GM04503 (cell line): ENCODE measurements around the gene INIP.

Source experiments
- DNase-seq: peaks from one replicate; pipeline ENCODE4 v3.0.0-alpha.2; 2012; ENCODE audit warnings: low read depth

The INIP gene, protein sequence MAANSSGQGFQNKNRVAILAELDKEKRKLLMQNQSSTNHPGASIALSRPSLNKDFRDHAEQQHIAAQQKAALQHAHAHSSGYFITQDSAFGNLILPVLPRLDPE

DNA sequence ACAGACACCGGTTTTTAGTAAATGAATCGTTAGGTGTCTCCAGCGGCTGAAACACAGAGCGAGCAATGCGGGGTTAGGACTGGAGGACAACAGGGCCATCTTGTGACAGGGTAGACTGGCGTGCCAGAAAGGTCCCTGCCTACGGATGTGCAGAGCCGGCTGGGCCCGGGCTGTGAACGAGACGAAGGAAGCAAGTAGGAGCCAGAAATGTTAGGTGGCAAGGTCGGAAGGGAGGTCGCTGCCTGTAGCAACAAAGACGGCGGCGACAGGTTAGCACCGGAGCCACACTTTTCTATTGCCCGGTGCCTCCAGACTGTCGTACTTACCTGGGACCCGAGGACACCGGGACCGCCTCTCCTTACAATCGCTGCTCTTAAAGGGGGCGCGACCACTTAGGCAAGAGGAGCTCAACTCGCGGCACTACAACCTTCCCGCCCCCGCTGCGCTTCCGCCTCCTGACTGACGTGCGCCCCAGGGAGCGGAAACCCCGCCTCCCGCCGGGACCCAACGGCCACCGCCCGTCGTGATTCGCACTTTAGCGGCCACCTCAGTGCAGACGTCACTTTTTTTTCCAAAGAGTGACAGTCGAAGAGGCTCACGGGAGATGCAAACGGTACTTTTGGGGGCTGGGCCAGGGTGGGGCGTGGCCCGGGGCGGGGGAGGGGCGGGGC, at the start of gene INIP:
TSS of gene INIP (minus strand) at position 457 of the 671 bp plus-strand sequence. CDS start 1,632 bp downstream, outside the sequence.
- peak; percentile 77 for DNase-seq

DNA sequence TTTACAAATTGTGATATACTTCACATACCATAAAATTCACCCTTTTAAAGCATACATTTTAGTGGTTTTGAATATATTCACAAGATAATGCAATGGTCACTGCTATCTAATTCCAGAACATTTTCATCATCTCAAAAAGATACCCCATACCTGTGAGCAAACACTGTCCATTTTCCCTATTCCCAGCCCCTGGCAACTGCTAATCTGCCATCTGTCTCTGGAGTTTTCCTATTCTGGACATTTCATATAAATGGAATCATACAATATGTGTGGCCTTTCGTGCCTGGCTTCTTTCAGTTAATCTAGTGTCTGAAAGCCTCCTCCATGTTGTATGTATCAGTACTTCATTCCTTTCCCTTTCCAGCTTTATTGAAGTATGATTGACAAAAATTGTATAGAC, 47.4 kb upstream of the INIP start:
- no peak for DNase-seq

DNA sequence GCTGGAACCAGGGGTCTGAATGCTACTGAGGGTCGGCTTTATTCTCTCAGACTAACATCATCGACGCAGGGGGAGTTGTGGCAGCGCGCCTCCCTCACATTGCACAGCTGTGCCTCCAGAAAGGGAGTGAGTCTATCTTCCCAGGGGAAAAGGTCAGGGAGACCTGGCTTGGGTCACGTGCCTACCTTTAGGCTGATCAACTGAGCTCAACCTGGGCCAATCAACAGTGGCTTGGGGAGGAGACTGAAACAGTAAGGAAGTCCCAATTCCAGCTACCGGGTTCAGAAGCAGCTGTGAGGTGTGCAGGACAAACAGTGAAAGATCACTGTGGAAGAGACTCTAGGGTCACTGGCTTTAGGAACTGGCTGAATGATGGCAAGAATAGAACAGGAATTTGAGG, 46.9 kb upstream of the INIP start:
- DNase-seq: no peak

DNA sequence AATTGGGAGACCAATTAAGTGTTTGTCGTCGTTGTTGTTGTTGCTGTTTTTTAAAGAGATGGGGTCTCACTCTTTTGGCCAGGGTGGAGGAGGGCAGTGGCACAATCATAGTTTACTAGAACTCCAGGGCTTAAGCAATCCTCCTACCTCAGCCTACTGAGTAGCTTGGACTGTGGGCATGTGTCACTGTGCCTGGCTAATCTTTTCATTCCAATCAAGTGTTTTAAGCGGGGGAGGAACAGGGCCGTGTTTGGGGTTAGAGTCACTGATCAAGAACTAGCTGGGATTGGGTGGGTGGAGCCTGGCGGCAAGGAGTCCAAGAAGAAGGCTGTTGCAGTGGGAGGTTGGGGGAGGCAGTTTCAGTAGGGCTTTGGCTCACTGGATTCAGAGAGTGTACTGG, 46.4 kb upstream of the INIP start:
- peak; percentile 56 for DNase-seq

DNA sequence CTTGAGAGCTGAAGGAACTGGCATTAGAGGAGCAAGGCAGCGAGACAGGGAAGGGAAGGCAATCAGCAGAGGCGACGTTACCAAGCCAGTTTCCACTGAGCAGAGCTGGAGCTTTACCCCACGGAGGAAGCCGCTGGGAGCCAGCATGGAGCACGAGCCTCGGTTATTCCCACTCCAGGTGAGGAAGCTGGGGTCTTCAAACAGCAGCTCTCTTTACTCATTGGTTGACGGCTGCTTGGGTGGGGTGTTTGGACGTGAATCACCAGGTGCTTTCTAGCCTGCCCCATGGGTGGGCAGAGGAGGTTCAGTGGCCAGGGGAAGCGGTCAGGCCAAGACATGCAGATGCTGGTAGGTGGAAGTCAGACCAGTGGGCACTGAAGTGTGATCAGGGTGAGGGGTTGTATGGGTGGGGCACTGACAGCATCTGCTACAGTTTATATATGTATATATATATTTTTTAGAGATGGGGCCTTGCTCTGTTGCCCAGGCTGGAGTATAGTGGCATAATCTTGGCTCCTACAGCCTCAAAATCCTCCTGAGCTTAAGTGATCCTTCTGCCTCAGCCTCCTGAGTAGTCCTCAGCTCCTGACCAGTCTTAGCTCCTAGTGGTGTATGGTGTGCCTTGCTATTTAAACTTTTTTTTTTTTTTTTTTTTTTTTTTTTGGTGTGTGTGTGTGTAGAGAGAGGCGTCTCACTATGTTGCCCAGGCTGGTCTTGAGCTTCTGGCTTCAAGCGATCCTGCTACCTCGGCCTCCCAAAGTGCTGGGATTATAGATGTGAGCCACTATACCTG, 45.0 kb upstream of the INIP start:
- no peak for DNase-seq

DNA sequence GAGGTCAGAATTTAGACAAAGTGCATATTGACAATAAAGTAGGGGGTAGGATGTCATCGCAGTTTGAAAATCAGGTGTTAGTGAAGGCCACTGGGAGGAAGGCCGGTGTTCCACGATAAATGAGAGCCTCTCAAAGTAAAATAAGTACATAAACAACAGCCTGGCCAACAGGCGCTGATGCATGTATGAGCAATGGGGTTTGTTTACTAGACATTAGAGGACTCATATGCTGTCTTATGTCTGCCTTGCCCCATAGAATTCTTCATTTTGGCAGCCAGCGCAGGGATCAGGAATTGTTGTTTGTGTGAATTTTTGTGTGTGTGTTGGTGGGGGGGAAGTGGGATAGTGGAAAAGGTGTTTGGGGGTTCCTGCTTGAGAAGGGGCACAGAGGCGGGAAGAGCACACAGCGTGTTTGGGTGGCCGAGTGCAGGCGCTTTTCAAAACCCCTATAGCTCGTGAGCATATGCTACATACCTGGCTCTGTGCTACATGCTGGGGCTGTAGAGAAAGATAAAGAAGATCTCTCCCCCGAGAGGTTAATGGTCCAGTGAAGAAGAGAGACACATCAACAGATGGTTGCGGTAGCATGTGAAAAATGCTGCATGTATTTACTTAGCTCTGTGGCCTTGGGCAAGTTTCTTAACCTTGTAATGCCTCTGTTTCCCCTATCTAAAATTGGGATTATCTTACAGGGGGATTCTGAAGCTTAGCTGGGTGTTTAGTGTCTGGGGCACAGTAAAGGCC, 44.2 kb upstream of the INIP start:
- DNase-seq: no peak

DNA sequence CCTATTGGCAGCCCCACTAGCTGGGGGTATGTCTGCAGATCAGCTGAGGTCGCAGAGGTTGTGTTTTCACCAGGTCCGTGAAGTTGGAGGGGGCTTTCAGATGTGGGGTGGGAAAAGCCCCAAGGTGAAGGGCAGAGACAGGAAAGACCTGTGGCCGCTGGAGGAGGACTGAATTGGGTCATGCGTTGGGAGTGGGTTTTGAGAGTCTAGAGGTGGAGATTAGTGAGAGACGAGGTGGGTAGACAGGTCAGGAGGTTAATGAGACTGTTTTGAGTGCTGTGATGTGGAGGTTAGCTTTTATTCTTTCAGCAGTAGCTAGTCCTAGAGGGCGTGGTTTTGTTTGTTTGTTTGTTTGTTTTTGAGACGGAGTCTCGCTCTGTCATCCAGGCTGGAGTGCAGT, 42.9 kb upstream of the INIP start:
- no peak for DNase-seq

DNA sequence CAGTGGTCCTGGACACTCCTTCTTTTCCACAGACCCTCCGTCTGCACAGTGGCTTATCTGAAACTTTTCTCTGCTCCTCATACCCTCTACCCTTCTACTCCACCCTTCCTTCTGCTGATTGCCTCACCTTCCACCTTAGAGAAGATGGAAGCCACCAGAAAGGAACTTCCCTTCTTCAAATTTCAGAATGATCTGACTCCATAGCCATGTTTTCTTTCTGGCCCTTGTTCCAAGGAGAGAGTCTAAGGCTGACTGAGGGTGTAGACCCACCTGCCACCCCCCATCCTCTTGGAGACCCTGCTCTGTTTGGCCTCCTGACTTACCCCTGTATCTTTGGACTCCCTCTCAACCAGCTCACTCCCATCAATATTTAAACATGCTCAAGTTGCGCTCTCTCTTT, 40.0 kb upstream of the INIP start:
- DNase-seq: no peak

DNA sequence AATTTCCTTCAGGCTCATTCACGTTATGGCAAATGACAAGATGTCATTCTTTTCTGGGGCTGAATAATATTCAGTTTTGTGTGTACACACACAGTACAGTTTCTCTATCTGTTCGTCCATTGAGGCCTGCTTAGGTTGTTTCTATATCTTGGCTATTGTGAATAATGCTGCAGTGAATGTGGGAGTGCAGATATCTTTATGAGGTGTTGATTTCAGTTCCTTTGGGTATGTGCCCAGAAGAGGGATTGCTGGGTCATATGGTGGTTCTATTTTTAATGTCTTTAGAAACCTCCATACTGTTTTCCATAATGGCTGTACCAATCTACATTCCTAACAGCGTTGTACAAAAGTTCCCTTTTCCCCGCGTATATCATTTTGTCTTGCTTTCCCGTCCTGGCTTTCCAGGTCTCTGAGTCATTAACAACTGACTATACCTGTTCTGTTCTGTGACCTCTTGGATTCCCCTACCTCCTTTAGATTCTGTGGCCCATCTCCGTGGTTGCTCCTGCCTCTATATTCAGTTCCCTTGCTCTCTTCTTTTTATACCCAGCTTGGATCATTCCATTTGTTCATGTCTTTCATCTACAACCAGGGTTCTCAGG, 39.5 kb upstream of the INIP start:
- DNase-seq: no peak

DNA sequence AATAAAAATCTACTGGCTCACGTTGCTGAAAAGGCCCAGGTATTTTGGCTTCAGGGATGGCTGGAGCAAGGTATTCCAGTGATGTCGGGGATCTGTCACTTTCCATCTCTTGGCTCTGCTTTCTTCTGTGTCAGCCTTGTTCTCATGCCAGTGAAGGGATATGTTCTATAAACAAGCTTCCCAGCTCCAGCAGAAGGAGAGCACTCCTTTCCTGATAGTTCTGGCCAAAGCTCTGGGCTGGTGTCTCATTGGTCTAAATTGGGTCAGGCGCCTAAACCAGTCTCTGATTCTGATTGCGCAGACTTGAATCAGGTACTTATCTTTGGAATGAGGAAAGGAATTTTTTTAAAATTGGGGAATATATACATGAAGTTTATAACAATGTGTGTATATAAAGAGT, 37.8 kb upstream of the INIP start:
- no peak for DNase-seq

DNA sequence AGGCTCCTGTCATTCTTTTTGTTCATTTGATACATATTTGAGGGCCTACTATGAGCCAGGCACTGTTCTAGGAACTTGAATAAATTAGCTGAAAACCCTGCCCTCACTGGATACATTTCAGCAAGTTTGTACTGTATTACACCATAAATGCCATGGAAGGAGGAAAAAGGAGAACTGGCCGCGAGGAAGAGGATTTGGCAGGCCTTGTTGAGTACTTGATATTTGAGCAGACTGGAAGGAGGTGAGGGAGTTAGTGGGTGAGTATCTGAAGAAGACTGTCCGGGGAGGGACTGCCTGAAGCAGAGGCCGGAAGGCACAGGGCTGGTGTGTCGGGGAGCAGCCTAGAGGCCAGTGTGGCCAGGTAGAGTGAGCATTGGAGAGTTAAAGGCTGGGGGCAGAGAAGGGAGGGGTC, 37.1 kb upstream of the INIP start:
- no peak for DNase-seq

DNA sequence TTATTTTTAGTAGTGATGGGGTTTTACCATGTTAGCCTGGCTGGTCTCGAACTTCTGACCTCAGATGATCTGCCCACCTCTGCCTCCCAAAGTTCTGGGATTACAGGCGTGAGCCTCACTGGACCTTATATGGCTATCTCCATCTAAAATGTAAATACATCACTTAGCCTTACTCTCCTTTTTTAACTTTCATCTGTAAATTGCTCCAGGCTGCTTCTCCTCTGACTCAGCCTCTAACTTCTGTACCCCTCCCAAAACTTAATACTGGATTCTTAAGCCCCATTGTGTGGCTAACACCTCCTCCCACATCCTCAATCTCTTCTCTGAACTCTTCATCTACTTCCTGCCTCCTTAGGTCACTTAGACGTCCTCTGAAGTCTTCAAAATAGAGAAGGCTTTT, 36.7 kb upstream of the INIP start:
- no peak for DNase-seq

DNA sequence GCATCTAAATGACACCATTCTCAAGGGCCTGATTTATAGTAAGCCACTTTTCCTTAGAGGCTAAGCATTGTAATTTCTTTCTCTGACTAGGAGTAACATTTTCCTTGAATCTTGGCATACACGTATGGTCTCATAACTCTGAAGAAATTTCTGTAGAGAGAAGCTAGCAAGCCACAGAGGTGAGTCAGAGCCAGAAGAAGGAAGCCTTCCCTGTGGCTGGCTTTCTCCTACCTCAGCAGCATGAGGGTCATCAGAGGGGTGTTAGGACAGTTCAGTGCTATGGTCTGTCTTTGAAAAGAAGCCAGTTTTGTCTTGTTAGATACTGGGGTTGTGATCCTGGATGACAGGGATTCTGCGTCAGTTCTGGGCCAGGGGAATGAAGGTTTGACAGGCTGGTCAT, 35.8 kb upstream of the INIP start:
- DNase-seq: peak; percentile 63

DNA sequence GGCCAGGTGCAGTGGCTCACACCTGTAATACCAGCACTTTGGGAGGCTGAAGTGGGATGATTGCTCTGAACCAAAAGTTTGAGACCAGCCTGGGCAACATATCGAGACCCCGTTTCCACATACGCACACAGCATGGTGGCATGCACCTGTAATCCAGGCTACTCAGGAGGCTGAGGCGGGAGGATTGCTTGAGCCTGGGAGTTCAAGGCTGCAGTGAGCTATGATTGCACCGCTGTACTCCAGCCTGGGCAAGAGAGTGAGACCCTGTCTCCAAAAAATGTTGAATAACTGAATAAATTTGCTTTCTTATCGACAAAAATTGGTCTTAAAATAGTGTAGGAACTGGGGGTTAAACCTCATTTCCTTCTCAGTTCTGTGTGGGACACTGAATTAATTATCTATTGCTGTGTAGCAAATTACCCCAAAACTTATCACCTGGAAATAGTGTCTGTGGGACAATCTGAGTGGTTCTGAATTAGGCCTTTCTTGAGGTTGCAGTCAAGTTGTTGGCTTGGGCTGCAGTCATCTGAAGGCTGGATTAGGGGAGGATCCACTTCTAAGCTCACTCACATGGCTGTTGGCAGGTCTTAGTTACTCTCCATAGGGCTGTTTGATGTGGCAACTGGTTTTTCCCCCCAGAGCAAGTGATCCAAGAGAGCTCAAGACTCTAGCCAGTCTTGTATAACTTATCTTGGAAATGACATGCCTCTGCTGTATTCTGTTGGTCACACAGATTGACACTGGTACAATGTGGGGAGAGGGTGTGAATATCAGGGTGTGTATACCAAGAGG, 34.6 kb upstream of the INIP start:
- no peak for DNase-seq

DNA sequence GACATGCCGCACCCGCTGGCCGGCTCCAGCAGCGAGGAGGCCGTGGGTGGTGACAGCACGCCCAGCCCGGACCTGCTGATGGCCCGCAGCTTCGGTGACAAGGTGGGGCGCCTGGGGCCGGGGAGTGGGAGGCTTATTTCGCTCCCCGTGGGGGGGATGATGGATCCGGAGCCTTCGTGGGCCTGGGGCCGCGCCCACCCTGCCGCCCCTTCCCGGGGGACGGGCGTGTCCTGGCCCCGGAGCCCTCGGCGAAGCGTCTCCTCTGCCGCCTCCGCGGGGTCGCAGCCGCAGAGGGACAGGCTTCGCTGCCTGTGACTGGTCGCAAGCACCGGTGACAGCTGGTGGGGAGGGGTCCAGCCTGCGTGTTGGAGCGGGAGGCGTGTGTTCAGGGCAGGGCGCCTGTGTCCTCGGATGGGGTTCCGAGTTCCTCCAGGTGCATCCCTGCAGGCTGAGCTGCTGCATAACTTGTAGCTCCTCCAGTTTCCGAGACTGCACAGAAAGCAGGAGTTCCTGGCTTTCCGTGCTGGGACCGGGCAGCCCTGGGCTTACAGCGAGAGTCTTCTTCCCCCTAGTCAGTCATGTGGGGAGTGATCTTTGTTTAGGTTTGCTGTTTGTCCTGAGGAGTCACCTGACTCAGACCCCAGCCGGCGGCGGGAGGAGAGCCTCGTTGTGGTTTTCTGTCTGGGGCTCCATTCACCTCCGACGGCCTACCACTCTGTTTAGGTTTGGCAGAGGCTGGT, 33.3 kb upstream of the INIP start:
- no peak for DNase-seq

DNA sequence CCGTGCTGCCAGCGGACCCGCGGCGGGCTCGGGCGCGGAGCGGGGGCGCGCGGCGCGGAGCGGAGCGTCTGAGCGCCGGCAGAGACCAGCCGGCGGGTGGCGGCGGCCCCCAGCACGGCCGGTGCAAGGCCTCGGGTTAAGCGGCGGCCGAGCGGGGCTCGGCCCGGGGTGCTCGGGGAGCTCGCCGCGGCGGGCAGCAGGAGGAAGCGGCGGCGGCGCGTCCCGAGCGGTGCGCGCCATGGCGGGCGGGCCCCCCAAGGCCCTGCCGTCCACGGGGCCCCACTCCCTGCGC, 32.8 kb upstream of the INIP start:
- DNase-seq: no peak

DNA sequence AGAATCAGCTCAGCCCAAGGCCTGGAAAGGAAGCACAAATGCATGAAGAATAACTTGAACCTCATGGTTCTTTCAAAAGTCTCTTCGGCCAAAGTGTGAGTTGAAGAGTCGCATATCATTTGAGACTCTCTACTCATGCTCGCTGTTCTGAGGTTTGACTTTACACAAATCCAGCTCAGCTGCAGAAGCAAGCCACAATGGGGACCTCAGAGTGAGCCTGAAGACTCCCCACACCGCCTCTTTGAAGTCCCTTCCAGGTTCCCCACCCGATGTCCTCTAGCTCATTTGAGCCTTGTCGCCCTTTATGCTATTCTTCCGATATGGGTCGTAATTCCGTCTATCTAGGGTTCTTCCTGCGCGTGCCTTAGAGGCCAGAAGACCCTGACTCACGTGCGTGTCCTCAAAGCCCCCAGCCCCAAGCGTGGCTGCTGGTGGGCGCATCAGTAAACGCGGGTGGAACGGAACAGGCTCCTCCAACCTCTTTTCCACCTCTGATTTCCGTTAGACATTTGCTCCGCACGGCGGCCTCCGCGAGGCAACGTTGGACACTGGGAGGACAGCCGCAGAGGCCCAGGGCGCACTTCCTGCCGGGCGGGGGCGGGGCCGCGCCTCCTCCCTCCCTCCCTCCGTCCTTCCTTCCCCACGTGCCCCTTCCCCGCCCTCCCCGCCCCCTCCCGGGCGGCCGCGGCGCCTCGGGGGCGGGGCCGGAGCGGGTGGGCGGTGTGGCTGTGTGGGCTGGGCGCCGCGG, 32.3 kb upstream of the INIP start, which contains the start of gene SNX30:
TSS of gene SNX30 (plus strand) at position 745 of the 748 bp plus-strand sequence. CDS start 242 bp downstream, outside the sequence.
- no peak for DNase-seq

DNA sequence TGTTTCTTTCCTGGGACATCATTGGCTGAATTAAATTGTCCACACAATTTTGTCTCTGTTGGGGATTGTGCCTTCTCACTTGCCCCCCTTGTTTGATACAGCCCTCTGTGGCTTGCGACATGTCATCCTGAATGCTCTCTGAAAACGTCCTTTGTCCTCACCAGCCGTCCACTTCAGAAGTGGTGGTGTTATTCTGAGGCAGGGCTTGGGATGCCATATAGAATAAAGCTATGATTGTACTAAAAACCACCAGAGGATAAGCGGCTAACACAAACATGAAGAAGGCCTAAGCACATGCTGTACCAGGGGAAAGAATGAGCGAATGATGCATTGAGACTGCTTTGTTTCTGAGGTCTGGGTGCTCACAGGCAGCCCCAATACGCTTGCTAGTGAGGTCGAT, 29.2 kb upstream of the INIP start:
- no peak for DNase-seq

DNA sequence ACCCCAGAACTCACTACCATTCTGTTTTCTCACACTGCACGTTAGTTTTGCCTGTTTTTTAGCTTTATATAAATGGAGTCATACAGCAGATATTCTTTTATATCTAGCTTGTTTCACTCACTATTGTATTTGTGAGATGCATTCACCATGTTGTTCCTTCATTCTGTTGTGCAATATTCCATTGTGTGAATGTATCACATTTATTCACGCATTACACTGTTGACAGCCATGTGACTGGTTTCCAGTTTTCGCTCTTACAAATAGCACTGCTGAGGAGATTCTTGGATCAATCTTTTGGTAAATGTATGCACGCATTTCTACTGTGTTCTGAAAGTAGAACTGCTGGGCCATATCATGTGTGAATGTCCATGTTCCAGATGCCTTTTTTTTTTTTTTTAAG, 26.3 kb upstream of the INIP start:
- no peak for DNase-seq

DNA sequence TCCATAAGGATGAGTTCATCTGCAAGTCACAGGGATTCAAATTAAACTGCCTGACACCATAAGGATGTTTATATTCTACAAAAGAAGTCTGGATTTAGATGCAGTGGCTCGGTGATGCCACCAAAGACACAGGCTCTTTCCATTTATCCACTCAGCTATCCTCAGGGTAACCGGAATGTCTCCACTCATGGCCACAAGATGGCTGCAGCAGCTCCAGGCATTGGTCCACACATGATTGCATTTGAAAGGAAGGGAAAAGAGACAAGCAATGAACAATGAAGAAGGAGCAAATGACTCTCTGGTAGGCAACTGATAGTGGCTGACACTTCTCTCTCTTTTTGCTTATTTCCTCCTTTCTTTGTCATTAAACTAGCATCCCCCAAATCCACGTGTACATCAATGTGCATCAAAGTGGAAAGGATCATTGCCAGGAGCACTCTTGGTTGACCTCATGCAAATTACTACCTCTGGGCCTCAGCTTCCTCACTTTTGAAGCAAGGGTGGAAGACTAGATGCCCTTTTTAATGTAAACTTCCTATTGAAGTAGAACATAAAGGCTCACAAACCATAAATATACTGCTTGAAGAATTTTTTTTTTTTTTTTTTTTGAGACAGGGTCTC, 25.4 kb upstream of the INIP start:
- DNase-seq: no peak
